GF-D8 (cell line): ENCODE measurements around the gene BNIP3.
"Not testable (repeated sequence)": the region's sequence is repeated elsewhere in the genome, so short reads cannot be mapped to it uniquely, and the experiment has no call there.

ENCODE experiments used
- DNase-seq: peaks from one replicate; lab custom pipeline; 2025; lab: John Stamatoyannopoulos, UW

The BNIP3 gene

DNA sequence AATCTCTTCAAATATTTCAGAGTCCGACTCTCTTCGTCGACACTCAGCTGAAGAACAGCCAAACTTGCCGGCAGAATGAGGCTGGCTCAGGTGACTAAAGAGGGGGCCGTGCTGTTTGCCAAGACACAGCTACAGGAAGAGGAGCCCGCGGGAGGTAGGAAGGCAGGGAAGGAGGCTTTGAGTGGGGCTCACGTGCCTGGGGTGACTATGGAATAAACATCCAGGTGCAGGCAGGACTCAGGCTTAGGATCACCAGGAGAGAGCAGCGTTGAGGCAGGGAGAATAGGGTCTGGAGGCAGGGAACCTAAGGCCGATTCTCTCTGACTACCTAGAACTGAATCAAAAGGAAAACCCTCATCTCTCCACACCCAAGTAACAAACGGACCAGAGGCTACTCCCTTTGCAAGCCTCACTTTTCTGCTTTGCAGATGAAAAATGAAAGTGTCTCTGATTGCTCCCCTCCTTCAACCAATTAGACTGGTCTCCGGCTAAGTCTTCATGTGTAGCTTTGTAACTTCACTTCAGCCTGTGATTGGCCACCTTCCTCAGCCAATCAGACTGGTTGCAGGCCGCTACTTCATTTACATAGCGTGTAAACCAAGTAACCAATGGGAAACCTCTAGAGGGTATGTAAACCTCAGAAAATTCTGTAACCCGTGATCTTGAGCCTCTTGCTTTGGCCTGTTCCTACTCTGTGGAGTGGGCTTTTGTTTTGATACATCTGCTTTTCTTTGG lies 19.7 kb upstream of the BNIP3 start:
- DNase-seq, result no peak

DNA sequence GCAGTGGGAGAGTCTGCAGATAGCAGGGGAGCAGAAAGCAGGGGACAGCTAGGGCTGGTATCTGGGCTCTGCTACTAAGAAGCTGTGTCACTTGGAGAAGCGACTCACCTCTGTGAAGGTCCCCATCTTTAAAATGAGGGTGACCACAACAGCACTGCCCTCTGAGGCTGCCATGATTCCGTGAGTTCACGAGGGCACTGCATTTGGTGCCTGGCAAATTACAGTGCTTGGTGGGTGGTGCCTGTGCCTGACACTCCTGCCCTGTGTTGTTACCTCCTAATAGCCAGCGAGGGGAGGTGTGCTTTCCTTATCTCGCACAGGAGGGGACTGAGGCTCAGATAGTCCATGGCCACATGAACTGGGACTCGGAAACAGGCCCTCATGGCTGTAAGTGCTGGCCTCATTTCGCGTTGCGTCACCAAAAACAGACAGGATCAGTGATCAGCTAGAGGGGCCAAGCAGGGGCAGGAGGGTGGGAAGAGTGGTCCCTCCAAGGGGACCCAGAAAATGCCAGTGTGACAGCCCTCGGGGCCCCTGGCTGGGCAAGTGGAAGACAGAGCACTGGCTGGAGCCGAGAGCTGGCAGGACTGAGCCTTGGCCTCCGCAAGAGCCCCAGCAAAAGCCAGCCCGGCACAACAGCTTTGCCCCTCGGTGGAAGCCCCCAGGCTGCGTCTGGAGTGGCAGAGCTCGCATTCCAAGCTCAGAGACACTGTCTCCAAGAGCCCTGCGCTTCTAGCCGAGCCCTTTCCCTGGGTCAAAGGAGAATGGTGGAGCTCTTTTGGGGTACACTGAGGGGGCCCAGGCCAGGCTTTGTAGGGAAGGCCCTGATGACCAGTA lies 17.3 kb upstream of the BNIP3 start:
- DNase-seq, result no peak

DNA sequence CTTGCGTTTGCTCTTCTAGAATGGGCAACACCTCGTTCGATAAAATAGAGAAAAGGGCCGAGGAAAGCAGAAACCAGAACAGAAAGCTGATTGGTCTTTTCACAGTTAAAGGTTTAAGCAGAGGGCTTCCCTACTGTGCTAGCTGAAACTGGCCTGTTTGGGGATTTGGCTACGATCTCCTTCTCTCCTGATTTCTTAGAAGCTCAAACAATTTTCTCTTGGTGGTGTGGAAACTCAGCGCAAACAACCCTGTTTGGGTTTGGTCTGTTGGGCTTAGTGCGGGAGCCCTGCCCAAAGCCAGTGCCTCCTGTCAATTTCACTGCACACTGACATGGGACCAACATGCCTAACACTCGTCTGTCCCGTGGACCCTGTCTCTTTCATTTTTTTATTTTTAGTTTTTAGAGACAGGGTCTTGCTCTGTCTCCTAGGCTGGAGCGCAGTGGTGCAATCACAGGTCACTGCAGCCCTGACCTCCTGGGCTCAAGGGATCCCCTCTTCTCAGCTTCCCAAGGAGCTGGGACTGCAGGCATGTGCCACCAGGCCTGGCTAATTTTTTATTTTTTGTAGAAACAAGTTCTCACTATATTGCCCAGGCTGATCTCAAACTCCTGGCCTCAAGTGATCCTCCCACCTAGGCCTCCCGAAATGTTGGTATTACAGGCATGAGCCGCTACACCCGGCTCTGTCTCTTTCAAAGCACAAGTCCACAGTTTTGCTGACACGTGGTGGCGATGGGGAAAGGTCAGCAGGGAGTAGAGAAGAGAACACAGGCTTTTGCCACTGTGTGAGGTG lies 16.5 kb upstream of the BNIP3 start:
- no peak for DNase-seq

DNA sequence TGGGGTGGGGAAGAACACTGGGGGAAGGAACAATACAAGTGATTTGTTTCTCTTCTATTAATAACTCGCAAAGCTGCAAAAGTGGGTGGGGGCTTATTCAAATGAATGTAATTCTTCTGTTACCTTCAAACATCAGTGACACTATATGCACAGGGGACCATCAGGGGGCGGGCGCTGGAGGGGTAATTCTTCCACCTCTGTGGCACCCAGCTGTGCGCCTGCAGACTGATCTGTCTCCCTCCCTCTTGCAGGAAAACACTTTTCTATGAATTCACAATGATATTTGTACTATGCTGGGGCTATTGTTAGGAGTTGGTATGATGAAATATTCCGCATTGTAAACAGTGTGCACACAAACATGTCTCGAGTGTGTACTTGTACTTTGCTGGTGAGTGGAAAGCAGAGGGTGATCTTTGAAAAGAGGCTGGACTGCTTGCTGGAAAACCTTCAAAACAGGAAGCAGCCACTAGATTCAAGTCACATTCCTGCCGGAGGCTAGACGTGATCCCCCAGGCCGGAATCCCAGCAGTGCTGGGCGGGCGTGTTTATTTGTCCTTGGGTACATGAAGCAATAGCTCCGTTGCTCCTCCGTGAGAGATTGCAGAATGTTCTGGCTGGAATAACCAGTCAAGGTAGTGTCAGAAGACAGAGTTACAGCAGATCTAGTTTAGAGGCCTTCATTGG lies 15.8 kb upstream of the BNIP3 start:
- DNase-seq, result no peak

GRCh38 chr10:131996466-131997365 lies 15.0 kb upstream of the BNIP3 start:
- DNase-seq, result no peak

DNA sequence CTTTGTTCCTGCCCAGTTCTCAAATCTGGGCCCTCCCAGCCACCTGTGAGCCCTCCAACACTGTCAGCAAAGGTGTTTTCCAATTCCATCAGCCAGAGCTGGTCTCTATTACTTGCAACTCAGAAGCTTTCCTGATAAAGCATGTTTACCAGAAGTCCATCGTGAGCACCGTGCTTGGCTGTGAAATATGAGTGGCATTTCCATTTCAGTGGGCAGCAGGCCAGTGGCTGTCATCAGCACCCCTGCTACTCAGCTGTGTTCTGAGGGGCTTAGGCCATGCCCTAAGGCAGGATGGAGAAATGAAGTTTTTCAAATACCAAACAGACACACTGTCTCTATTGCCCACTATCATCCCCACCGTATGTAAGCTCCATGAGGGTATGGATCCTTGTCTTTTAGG lies 12.7 kb upstream of the BNIP3 start:
- DNase-seq, result no peak

DNA sequence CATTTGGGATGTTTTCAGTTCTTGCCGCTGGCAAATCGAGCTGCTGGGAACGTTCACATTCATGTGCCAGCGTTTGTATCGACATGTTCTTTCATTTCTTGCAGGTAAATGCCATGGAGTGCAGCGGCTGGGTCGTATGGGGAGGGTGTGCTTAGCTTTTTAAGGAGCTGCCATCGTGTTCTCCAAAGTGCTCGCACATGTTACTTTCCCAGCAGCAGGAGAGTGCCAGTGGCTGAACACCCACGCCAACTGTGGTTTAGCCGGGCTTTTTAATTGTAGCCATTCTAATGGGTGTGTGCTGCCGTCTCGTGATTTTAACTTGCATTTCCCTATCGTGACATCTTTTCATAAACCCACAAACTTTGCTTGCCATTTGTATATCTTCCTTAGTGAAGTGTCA lies 11.6 kb upstream of the BNIP3 start:
- DNase-seq, result no peak

- no peak for DNase-seq
Measured at GRCh38 chr10:131991726-131992125, 10.0 kb upstream of the BNIP3 start.

DNA sequence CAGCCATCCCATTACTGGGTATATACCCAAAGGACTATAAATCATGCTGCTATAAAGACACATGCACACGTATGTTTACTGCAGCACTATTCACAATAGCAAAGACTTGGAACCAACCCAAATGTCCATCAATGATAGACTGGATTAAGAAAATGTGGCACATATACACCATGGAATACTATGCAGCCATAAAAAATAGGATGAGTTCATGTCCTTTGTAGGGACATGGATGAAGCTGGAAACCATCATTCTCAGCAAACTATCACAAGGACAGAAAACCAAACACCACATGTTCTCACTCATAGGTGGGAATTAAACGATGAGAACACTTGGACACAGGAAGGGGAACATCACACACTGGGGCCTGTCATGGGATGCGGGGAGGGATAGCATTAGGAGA lies 6.1 kb upstream of the BNIP3 start:
- DNase-seq, result not testable (repeated sequence)

GRCh38 chr10:131987301-131987700 lies 5.6 kb upstream of the BNIP3 start:
- DNase-seq, result not testable (repeated sequence)

GRCh38 chr10:131986851-131987250 lies 5.1 kb upstream of the BNIP3 start:
- not testable (repeated sequence) for DNase-seq

DNA sequence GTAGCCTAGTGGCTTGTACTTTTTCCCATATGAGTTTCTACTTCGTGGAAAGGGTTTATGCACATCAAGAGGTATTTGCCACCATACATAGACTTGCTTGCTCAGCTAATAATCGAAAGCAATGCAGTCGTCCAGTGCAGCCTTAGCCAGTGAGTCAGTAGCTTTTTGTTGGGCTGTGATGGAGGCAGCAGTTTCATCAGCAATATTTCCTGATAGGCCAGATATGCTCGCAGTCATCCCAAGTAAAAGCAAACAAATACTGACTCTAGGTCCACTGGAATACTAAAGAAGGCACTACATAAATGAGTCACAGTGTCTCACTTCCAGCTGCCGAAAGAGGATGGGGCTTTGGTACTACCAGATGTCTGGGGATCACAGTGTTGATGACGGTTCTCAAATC lies 2.1 kb upstream of the BNIP3 start:
- no peak for DNase-seq

DNA sequence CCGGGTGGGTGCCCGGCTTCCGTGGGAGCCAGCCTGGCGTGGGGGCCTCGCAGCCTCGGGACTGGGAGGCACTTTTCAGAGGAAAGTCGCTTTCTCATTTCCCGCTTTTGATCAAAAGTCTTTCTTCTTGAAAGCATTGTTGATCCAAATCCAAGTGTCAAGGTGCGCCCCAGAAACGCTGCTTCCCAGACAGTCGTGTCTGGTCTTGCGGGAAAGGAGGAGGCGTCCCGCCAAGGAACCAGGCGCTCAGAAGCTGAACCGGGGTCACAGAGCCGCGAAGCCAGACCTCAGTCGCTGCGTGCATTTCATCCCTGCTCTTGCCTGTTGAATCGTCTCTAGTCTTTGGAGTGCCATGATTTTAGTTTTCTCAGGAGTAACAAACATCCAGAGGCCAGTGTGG lies 1.1 kb upstream of the BNIP3 start:
- no peak for DNase-seq

GRCh38 chr10:131982185-131982756 lies 548 bp upstream of the BNIP3 start:
- DNase-seq, result no peak

DNA sequence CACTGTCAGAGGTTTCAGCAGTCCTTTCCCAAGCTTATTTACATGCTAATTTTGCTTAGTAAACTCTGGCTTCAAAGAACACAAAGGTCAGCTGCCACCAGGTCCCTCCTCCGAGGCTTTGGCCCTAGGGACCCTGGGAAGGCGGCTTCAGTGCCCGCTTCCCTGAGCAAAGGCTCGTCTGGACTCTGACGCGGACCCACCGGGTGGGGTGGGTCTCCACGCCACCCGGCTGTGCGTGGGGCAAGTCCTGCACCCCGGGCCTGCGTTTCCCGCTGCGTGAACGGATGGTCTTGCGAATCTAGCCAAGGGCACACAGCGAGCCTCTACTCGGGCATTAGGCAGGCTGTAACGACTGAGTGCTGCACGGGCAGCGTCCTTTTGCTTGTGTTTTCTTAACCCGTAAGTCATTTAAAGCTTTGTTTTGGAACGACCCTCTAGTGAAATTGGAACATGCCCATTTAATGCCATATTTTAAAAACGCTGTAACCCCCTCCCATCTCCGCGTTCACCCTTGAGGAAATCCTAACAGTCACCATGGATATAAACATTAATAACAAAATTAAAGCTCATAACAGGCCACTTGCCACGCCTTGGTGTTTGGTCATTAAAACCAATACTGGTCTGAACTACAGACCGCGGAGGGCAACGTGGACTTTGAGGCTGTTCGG lies 828 bp downstream of the BNIP3 start:
- no peak for DNase-seq

GRCh38 chr10:131980321-131980720 lies 1.4 kb downstream of the BNIP3 start:
- no peak for DNase-seq

- DNase-seq, result no peak
Measured at GRCh38 chr10:131979821-131980270, 1.9 kb downstream of the BNIP3 start.

GRCh38 chr10:131979336-131979735 lies 2.4 kb downstream of the BNIP3 start:
- no peak for DNase-seq

DNA sequence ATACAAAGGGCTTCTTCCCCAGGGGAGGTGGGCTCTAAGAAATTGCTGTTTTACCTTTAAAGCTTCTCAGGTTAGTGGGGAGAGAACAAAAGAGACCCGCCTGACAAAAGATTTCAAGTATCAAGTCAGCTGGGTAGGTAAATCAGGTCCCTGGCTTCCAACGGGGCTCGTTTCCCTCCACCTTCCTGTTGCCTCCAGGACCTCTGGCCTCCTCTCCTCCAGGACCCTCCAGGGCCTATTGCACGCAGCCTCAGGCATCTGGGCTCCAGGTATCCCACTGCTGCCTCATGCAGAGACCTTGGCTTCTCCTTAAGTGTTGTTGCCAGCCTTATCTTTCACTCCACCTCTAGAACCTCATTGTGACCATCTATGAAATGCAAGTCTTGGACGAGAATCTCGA lies 2.9 kb downstream of the BNIP3 start:
- DNase-seq, result no peak

DNA sequence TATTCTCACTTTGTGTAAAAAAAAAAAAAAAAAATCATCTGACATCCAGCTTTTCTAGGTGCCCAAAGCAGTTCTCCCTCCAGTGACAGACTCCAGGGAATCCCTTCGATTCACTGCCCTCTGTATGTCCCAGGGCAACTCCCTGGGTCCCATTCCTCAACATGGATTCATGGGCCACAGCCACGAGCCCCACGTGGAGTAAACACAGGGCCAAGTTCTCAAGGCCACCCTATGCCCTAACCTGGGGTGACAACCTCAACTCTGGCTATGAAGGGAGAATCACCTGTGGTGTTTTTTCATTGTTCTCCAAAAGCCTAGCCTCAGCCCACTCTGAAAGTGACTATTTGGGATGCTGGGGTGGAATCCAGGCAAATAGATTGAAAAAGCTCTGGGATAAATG lies 3.4 kb downstream of the BNIP3 start:
- DNase-seq, result no peak
